Forelimb muscle (tissue), 1 donor: ENCODE data around the gene APBB2. TPM values are rescaled to one million over a fixed set of nuclear protein-coding genes. Genes with fewer than 3 reads are reported as not detected.
"Not testable (repeated sequence)": the region's sequence is repeated elsewhere in the genome, so short reads cannot be mapped to it uniquely, and the experiment has no call there.

ENCODE experiments used
- DNase-seq: peaks from one replicate; pipeline ENCODE4 v3.0.0-alpha.2; 2013; ENCODE audit warnings: low read depth
- polyA plus RNA-seq: library from polyadenylated mRNA; unstranded; fragments of 120-200 nt; gene quantifications from one replicate; pipeline ENCODE4 v1.2.1, GENCODE V29; 2013; ENCODE audit not compliant: insufficient read length

APBB2 gene
- polyA plus RNA-seq, 1 donor, result 33.9 TPM

DNA sequence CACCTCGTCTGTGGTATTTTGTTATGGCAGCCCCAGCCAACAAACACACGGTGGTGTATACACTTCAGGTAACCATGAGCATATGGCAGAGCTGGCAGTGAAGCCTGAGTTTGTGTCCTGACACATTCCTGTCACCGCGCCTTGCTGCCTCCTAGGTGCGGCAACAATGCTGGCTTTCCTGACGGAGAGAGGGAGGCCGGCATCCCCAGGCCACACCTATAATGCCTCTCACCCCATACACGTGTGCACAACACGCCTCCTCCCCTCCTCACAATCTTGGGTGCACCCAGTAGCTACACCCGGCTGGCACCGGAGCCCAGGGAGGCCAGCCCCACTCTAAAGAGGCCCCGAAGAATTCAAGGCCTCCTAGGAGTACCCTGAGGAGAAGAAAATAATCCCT lies 306.0 kb downstream of the APBB2 start:
- no peak for DNase-seq

GRCh38 chr4:40905414-40905813 lies 308.9 kb downstream of the APBB2 start:
- no peak for DNase-seq

- not testable (repeated sequence) for DNase-seq
Observed at GRCh38 chr4:40900531-40900930, 313.8 kb downstream of the APBB2 start.

DNA sequence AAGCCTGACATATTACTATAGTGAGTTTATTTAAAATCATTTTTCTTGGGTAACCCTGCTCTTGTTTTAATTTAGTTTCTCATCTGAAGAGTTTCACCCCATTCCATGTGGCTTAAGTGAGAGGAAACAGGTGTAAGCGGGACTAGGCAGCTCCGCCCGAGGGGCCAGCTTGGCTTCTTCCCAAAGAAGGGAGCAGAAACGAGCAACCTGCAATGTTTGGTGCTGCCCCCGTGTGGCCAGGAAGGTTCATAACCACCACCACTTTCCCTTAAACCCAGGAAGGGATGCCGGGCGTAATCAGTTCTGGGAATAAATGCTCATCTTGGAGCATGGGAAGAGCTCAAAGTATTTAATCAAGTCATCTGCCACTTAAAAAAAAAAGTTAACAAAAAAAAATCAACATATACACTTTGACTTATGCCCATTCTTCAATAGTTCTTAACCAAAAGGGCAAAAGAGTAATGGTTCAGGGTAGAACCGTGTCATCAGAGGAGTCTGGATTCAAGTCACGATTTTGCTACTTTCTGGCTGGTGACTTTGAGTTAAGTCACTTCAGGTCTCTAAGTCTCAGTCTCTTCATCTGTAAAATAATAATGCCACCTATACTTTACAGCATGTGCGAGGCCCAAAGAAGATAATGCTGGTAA lies 316.7 kb downstream of the APBB2 start:
- DNase-seq, result no peak

- no peak for DNase-seq
Observed at GRCh38 chr4:40890764-40891163, 323.6 kb downstream of the APBB2 start.

DNA sequence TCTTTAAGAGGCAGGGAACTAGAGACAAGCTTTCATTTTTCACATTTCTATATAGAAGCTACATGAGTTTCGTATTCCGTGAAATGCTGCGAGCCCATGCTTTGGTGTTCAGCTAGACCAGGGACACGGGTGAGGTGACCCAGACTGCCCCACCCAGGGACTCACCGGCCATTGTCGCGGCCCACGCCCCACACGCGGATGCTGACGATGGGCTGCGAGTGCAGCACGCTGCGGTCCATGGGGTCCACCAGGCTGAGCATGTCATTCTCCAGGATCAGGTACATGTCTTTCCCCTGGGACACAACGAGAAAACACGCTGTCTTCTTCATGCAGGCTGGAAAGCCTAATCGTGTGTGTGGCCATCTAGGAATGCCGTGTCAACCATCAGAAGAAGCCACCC lies 324.1 kb downstream of the APBB2 start:
- no peak for DNase-seq

- no peak for DNase-seq
Observed at GRCh38 chr4:40888933-40889332, 325.4 kb downstream of the APBB2 start.

DNA sequence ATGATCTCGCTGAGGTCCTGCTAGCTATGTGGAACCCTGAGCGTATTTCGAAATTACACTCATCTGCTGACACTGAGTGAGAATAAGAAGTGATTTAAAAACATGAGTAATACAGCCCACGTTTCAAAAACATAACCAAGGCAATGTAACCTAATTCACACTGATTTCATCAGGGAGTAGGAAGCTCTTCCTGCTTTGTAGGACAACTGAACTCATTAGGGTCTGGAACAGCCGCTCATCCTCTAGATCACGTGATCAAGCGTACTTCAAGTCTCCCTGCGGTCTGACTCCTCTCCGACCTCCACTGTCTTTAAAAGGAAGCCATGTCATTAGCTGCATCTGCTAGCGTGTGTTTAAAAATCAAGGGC lies 326.6 kb downstream of the APBB2 start:
- DNase-seq, result no peak

DNA sequence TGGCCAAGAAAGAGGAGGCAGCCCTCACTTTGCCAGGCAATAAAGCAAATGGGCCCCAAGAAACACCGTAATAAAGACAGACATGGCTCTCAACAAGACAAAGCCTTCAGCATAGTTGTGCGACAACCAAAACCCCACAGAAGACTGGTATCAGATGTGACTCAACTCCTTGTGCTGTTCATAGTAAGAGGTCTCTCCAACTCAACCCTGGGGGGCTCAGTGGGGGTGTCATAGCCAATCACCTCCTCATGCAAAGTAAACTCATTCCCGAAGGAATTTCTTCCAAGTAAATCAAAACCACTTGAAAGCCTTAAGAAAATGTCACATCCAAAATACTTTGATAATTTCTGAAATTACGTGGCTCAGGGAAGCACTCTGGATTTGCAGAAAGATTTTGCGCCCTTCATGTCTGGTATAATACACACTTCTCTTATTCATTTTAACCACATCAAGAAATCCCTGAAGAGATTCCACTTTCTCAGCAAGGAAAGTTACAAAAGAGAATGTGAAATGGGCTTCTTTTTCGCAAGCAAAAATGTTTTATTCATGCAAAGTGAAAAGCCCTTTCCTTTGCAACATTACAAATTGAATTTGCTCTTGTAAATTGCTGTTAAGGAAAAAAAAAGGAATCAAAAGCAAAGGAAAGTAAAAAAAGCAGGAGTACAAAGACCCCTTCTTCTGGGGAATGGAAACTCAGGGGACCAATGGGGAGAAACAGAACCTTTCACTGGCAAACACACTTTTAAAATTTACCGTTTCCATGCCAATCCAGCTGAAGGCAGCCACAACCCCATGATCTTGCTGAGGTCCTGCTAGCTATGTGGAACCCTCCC lies 327.2 kb downstream of the APBB2 start:
- DNase-seq, result no peak

DNA sequence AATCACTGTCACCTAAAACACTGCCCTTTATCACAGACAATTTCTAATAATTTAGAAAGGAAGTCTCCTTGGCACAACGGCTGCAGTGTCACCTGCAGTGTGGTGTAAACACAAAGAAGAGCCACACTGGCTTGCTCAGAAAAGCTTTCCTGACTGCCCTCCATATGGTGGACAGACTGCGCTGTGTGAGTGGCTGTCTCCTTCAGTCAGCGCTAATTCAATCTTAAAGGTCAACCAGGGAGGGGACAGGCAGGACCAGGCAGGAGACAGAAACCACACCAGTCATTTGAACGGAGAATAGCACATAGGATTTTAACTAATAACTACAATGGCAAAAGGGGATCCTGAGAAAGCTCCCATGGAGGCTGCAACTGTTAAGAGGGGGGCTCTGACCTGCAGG lies 332.5 kb downstream of the APBB2 start:
- no peak for DNase-seq

DNA sequence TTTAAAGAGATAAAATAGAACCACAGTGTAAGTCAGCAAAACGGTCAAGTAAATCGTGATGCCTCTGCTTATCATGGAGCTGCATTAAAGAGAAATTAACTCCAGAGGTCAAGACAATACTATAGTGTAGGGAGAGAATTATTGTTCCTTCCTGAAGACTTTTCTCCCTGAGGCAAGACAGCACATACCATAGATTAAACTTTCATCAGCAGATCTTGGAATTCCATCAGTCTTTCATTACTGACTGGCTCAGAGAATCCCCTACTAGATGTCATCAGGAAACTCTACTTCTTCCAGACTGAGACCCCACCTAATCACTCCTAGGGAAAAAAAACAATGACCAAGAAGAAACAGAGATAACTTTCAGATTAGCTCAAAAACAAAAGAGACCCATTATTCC lies 333.2 kb downstream of the APBB2 start:
- DNase-seq, result no peak

DNA sequence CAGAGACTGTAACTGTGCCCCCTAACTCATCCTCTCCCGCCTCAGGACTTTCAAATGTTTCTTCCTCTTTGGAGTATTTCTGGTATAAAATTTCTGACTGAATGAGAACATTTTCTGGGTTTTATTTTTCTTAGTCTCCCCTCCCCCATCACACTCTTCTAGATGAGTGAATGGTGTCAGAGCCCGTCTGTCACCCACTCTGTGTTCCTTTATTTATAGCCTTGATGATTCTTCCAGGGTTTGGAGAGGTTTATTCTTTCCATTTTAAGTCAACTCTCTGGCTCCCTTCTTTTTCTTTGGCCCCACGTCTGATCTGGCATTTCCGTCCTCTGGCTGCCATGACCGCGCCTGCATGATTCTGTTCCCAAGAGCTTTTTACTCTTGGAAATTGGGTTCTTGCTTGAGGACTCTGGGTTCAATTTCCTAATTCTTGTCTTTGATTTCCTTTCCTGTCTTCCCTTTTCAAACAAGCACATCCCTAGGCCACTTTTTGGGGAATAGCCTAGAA lies 335.7 kb downstream of the APBB2 start:
- DNase-seq, result no peak

DNA sequence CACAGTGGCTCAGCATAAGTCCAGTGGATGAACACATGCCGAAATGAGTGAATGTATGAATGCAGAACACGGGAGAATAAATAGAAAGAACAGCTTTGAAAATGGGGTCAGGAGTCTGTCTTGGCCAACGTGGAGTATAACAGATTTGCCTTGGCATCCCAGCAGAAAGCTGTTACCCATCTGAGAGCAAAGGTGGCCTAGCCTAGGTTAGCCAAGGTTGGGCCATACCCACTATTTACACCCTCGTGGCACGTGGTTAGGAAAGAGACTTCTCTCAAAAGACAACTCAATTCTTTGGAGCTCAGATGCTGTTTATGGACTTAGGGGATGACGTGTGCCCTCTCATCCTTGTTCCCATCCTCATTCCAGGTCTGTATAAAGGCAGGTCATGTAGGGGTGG lies 337.3 kb downstream of the APBB2 start:
- DNase-seq, result no peak

- no peak for DNase-seq
Observed at GRCh38 chr4:40875507-40876150, 338.7 kb downstream of the APBB2 start.

DNA sequence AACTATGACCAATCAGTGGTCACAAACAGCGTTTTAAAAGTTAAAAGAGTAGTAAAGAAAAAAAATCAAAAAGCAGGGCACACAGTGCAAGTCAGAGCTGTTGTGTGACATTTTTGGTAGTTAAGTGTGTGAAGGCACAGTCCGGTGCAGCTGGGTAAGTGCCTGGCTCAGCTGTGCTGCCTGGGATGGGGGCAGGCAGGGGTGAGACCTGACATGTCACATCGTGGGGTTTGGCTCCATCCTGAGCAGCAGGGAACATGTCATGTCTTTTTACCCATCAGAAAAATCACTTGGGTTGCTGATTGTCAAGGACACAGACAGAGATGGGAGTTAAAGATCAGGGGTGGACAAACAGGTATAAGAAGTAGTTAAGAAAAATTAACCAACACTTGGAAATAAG lies 339.4 kb downstream of the APBB2 start:
- no peak for DNase-seq

DNA sequence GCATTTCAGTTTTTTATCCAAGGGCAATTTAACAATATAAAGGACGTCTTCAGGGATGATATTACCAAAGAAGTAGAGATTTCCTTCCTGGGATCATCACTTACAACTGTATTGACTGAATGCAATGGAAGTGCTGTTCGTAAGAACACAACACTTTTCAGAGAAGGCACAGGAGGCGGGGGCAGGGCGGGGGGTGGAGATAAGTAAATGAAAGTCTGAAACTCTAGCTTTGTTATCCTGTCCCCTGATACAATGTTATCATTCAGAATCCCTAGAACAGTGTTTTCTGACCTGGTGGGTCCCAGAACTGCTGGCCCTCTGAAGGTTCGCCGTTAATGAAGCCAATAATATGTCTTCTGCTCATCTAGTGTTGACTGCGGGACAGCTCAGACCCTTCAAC lies 340.0 kb downstream of the APBB2 start:
- DNase-seq, result no peak

DNA sequence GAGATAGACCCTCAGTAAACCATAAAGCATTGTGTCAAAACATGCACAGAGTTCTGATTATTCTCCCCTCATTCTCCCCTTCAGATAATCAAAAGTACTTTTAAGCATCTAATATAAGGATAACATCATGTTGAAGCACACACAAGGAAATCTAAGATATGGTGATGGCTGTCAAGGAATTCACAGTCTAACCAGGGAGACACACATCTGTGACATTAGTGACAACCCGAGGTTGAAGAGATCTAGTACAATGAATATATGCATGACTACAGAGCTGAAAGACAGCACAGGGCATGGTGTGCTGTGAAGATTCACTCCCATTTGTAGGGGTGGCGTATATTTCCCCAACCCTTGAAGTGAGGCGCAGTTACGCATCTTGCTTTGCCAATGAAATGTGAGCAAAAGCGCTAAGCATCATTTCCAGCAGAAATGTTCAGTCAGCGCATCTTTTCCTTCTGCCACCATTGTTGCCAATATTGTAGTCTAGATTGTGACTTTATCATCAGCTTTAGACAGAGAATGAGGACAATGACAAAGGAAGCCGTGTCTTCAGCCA lies 342.6 kb downstream of the APBB2 start:
- no peak for DNase-seq

DNA sequence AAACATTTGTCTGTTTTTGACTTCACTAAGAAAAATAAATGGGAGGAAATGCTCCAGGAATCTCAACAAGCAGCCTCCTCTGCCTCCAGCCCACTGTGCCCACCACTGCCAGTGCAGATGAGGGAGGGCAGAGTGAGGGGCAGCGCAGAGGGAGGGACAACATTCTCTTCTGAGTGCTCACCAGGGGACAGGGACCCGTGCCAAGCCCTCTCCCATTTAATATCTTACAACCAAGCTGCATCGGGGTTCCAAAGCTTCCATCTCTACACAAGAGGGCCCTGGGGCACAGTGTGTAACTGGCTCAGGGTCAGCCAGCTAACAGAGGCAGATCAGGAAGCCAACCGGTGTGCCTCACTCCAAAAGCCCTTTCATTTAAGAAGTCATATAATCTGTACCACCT lies 344.2 kb downstream of the APBB2 start:
- DNase-seq, result no peak

DNA sequence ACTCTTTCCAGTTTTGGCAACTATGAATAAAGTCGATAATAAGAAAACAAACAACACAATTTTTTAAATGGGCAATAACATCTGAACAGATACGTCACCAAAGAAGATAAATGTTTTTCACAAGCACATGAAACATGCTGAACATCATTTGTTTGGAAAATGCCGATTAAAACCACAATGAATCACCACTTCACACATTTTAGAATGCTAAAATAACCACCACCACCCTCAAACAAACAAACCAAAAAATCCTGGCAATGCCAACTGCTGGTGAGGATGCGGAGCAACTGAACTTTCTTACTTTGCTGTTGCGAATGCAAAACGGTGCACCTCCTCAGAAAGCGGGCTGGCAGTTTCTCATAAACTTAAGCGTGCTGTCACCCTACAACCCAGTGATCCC lies 348.6 kb downstream of the APBB2 start:
- no peak for DNase-seq

GRCh38 chr4:40864531-40864930 lies 349.8 kb downstream of the APBB2 start:
- no peak for DNase-seq

DNA sequence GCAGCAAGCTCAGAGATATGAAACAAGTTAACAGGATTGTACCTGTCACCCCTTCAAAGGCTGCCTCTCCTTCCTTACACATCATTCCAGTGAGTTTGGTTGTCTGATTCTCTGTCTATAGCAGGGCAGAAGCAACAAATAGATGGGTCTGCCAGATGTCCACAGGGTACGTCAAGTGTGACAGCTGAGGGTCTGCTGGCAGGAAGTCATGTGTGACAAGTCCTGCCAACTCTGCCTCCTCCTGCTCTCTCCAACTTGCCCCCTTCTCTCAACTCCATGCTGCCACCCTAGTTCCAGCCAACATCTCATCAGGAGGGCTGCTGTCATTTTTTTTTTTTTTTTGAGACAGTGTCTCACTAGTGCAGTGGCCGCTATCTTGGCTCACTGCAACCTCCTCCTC lies 355.4 kb downstream of the APBB2 start:
- no peak for DNase-seq

GRCh38 chr4:40857956-40858355 lies 356.4 kb downstream of the APBB2 start:
- no peak for DNase-seq
